Right lobe of liver (tissue), 6 donors: Measurements from ENCODE around the gene SOCS7. TPM values are rescaled to one million over a fixed set of nuclear protein-coding genes. Genes with fewer than 3 reads are reported as not detected.

Experiments
- ATAC-seq, 4 donors: fragments of 200-7000 bp; cut with Tn5 transposase; one replicate each; pipeline ENCODE4 v1.9.1; 2020; ENCODE audit warnings: mild to moderate bottlenecking in 4 of 4, moderate library complexity in 4 of 4
- DNase-seq, 3 donors: peaks; one replicate each; pipeline ENCODE4 v3.0.0-alpha.2; 2020
- H3K27ac ChIP-seq, 3 donors: fragments of 200-600 bp; one replicate each; pipeline ENCODE4 v1.8.0; 2022
- H3K27me3 ChIP-seq, 2 donors: fragments of 200-600 bp; one replicate each; pipeline ENCODE4 v1.8.0; 2022
- H3K36me3 ChIP-seq, 4 donors: fragments of 200-600 bp; sonication (generic) in 1 of 4; one replicate each; pipeline versions ENCODE4 v1.5.1 to v1.8.0; 2017 to 2022; ENCODE audit warnings: control low read depth in 1 of 4
- H3K4me1 ChIP-seq, 4 donors: fragments of 200-600 bp; sonication (generic) in 1 of 4; one replicate each; pipeline versions ENCODE4 v1.5.1 to v1.8.0; 2017 to 2022; ENCODE audit warnings: control low read depth in 1 of 4
- H3K4me3 ChIP-seq, 3 donors: fragments of 200-600 bp; one replicate each; pipeline ENCODE4 v1.8.0; 2022
- H3K9me3 ChIP-seq, 4 donors: fragments of 200-600 bp; sonication (generic) in 1 of 4; one replicate each; pipeline versions ENCODE4 v1.5.1 to v1.8.0; 2017 to 2022; ENCODE audit warnings: control low read depth in 1 of 4
- CTCF ChIP-seq, 4 donors: fragments of 200-600 bp in 3 of 4; fragments of 450-650 bp in 1 of 4; IDR thresholded peaks; one replicate each; pipeline versions ENCODE4 v1.5.1 to v1.8.0; 2016 to 2022; ENCODE audit warnings: antibody characterized with exemption in 4 of 4, mild to moderate bottlenecking in 2 of 4
- POLR2A ChIP-seq: fragments of 450-650 bp; IDR thresholded peaks from one replicate; pipeline ENCODE4 v1.6.1; 2017; ENCODE audit warnings: antibody characterized with exemption, mild to moderate bottlenecking
- WGBS: methylation state at CpG from one replicate; pipeline ENCODE4 v1.1.6; 2018; ENCODE audit warnings: low coverage, low lambda C conversion rate; ENCODE audit not compliant: insufficient coverage; ENCODE audit errors: missing lambda C conversion rate; 5-methylcytosine and 5-hydroxymethylcytosine counted together
- intact Hi-C, 2 donors: fragments of 100-400 bp; cut with DNase I; formaldehyde crosslinking; loops; one replicate each; pipeline versions ENCODE4 v1.11.2 to v1.14.1; 2022
- total RNA-seq, 6 experiments: library from RNA; depleted of rRNA in 2 of 6; stranded (reverse); fragments of >200 nt in 2 of 6; fragmentation: NEBNext Ultra II Directional in 3 of 6; extraction: Animal tissue kit (Norgen Biotek cat#: 25700) in 3 of 6; gene quantifications; one replicate each; pipeline versions ENCODE4 v1.1.0 to v1.2.4, GENCODE V29; 2016 to 2023
- donor health status: DM: no; HTN: yes; CAD: no.
- donor health status: DM: no; HTN: no; CAD: no.
- donor health status: DM: no; HTN: no; CAD: no.
- donor health status: DM: no; HTN: yes; CAD: no.
- donor health status: DM: no; HTN: yes; CAD: no.

The SOCS7 gene
- total RNA-seq, 6 experiments from 2014 or later: 2.2 to 6.0 (median 4.3) TPM

- DNase-seq (no peak), ATAC-seq (no peak)
- no peak overlapping the region for H3K4me3 ChIP-seq
- no peak for TF ChIP-seq CTCF (IDR thresholded peaks at IDR 0.05)
- TF ChIP-seq POLR2A: no peak
- H3K36me3 ChIP-seq: no peaks in the 10 kb centered on the region
- no peaks in the 10 kb centered on the region for H3K27me3 ChIP-seq
- no peaks in the 10 kb centered on the region for H3K9me3 ChIP-seq
- 63% methylated on average over 3 of the region's 6 CpGs for WGBS
- H3K27ac ChIP-seq: no peak overlapping the region
- peaks cover 0 to 7% (median 0%) of the 10 kb centered on the region in 4 donors for H3K4me1 ChIP-seq
- intact Hi-C loops: loop anchor here (10.0 kb wide), 1 partner anchor 60 kb away; no protein-coding TSS in a partner anchor
Observed at GRCh38 chr17:38424297-38424972, 72.8 kb downstream of the SOCS7 start.

GRCh38 chr17:38425031-38425430, 73.4 kb downstream of the SOCS7 start:
- intact Hi-C loops: loop anchor here (10.0 kb wide), 1 partner anchor 60 kb away; no protein-coding TSS in a partner anchor
- 58% methylated on average over 7 of the region's 13 CpGs for WGBS
- TF ChIP-seq CTCF (IDR thresholded peaks at IDR 0.05) (no peak), POLR2A (no peak)
- no peak overlapping the region for H3K4me3 ChIP-seq
- no peaks in the 10 kb centered on the region for H3K27me3 ChIP-seq
- ATAC-seq: no peak
- no peak overlapping the region for H3K27ac ChIP-seq
- no peaks in the 10 kb centered on the region for H3K36me3 ChIP-seq
- H3K4me1 ChIP-seq: peaks cover 0 to 7% (median 0%) of the 10 kb centered on the region in 4 donors
- H3K9me3 ChIP-seq: no peaks in the 10 kb centered on the region
- DNase-seq: no peak

GRCh38 chr17:38425744-38426143, 74.1 kb downstream of the SOCS7 start:
- H3K9me3 ChIP-seq: no peaks in the 10 kb centered on the region
- no peak overlapping the region for H3K27ac ChIP-seq
- no peak overlapping the region for H3K4me3 ChIP-seq
- DNase-seq (peak in 1 of 3 donors; percentile 51), ATAC-seq (peak; percentile 18 to 52 (median 25))
- H3K27me3 ChIP-seq: no peaks in the 10 kb centered on the region
- TF ChIP-seq POLR2A (no peak), CTCF (IDR thresholded peaks at IDR 0.05) (no peak)
- H3K36me3 ChIP-seq: no peaks in the 10 kb centered on the region
- intact Hi-C loops: loop anchor here (10.0 kb wide), 1 partner anchor 59 kb away; no protein-coding TSS in a partner anchor
- peaks cover 0 to 7% (median 0%) of the 10 kb centered on the region in 4 donors for H3K4me1 ChIP-seq
- WGBS: 28% methylated on average over 9 of the region's 9 CpGs

- Histone ChIP-seq H3K27me3 (no peaks in the 10 kb centered on the region), H3K9me3 (no peaks in the 10 kb centered on the region), H3K36me3 (no peaks in the 10 kb centered on the region), H3K4me1 (peaks cover 0 to 7% (median 0%) of the 10 kb centered on the region in 4 donors), H3K27ac (peak overlapping the region in 1 of 3 donors; percentile 36), H3K4me3 (no peak overlapping the region)
- ATAC-seq (no peak), DNase-seq (no peak)
- TF ChIP-seq POLR2A (no peak), CTCF (IDR thresholded peaks at IDR 0.05) (no peak)
- intact Hi-C loops: loop anchor here (10.0 kb wide), 1 partner anchor 58 kb away; no protein-coding TSS in a partner anchor
Observed at GRCh38 chr17:38426441-38426840, 74.8 kb downstream of the SOCS7 start.
